NT2/D1 (cell line): ENCODE data around the gene KCNK5.

Source experiments
- DNase-seq: peaks from one replicate; pipeline ENCODE4 v3.0.0-alpha.2; 2011; ENCODE audit warnings: low read depth, low spot score
- H3K27me3 ChIP-seq: 2 replicates; pipeline ENCODE4 v1.6.0; 2011; ENCODE audit warnings: mild to moderate bottlenecking; ENCODE audit not compliant: insufficient read length, insufficient read depth
- H3K36me3 ChIP-seq: 2 replicates; pipeline ENCODE4 v1.6.1; 2011; ENCODE audit warnings: mild to moderate bottlenecking, low read length, mixed read lengths; ENCODE audit not compliant: insufficient read depth, insufficient read length
- H3K4me1 ChIP-seq: 2 replicates; pipeline ENCODE4 v1.5.1; 2011; ENCODE audit not compliant: insufficient read depth, insufficient read length
- H3K4me3 ChIP-seq: 2 replicates; pipeline ENCODE4 v1.5.1; 2011; ENCODE audit warnings: low read depth; ENCODE audit not compliant: insufficient read length
- H3K9ac ChIP-seq: 2 replicates; pipeline ENCODE4 v1.6.0; 2011; ENCODE audit warnings: low read depth; ENCODE audit not compliant: insufficient read length
- H3K9me3 ChIP-seq: 2 replicates; pipeline ENCODE4 v1.5.1; 2011; ENCODE audit warnings: mild to moderate bottlenecking, low read length; ENCODE audit not compliant: insufficient read depth
- SUZ12 ChIP-seq: IDR thresholded peaks from 2 replicates; pipeline ENCODE4 v1.6.1; 2011; ENCODE audit not compliant: insufficient read length, insufficient read depth; ENCODE audit errors: extremely low read depth
- YY1 ChIP-seq: IDR thresholded peaks from 2 replicates; pipeline ENCODE4 v1.6.1; 2011; ENCODE audit not compliant: insufficient read length, insufficient read depth
- ZNF274 ChIP-seq: IDR thresholded peaks from 2 replicates; pipeline ENCODE4 v1.6.1; 2011; ENCODE audit warnings: mild to moderate bottlenecking, low read depth, low read length

The KCNK5 gene

GRCh38 chr6:39228992-39229767 lies at the start of gene KCNK5:
Gene KCNK5, minus strand, starts transcription at chr6:39229475. Its CDS starts 364 bp downstream, at chr6:39229111.
- Histone ChIP-seq H3K4me3 (peak within 1 kb of the TSS; percentile 69), H3K9me3 (no peaks in the 10 kb centered on the region), H3K27me3 (peaks cover 18% of the 10 kb centered on the region), H3K4me1 (peaks cover 3% of the 10 kb centered on the region), H3K36me3 (no peaks in the 10 kb centered on the region), H3K9ac (peak within 1 kb of the TSS; percentile 86)
- DNase-seq, result peak; percentile 82
- TF ChIP-seq ZNF274 (no peak), SUZ12 (no peak), YY1 (no peak)

GRCh38 chr6:39276379-39276995 lies 47.2 kb upstream of the KCNK5 start:
- H3K9ac ChIP-seq, result no peak overlapping the region
- H3K9me3 ChIP-seq, result no peaks in the 10 kb centered on the region
- H3K36me3 ChIP-seq, result no peaks in the 10 kb centered on the region
- TF ChIP-seq YY1 (no peak), ZNF274 (no peak), SUZ12 (no peak)
- peaks cover 2% of the 10 kb centered on the region for H3K4me1 ChIP-seq
- H3K27me3 ChIP-seq, result no peaks in the 10 kb centered on the region
- H3K4me3 ChIP-seq, result no peak overlapping the region
- no peak for DNase-seq

GRCh38 chr6:39274903-39275302 lies 45.6 kb upstream of the KCNK5 start:
- Histone ChIP-seq H3K9me3 (no peaks in the 10 kb centered on the region), H3K36me3 (no peaks in the 10 kb centered on the region), H3K4me1 (peaks cover 2% of the 10 kb centered on the region), H3K27me3 (no peaks in the 10 kb centered on the region), H3K4me3 (no peak overlapping the region), H3K9ac (no peak overlapping the region)
- TF ChIP-seq YY1 (no peak), ZNF274 (no peak), SUZ12 (no peak)
- no peak for DNase-seq

GRCh38 chr6:39274471-39274870 lies 45.2 kb upstream of the KCNK5 start:
- Histone ChIP-seq H3K9ac (no peak overlapping the region), H3K4me3 (no peak overlapping the region), H3K9me3 (no peaks in the 10 kb centered on the region), H3K4me1 (peaks cover 2% of the 10 kb centered on the region), H3K36me3 (no peaks in the 10 kb centered on the region), H3K27me3 (no peaks in the 10 kb centered on the region)
- no peak for DNase-seq
- TF ChIP-seq ZNF274, result no peak
- TF ChIP-seq YY1, result no peak
- TF ChIP-seq SUZ12, result no peak

- no peaks in the 10 kb centered on the region for H3K9me3 ChIP-seq
- peaks cover 6% of the 10 kb centered on the region for H3K4me1 ChIP-seq
- TF ChIP-seq ZNF274, result no peak
- TF ChIP-seq SUZ12, result no peak
- no peak for TF ChIP-seq YY1
- H3K36me3 ChIP-seq, result no peaks in the 10 kb centered on the region
- H3K4me3 ChIP-seq, result no peak overlapping the region
- H3K9ac ChIP-seq, result no peak overlapping the region
- H3K27me3 ChIP-seq, result no peaks in the 10 kb centered on the region
- DNase-seq, result no peak
Measured at GRCh38 chr6:39273406-39273821, 44.1 kb upstream of the KCNK5 start.

GRCh38 chr6:39269961-39270360 lies 40.7 kb upstream of the KCNK5 start:
- Histone ChIP-seq H3K9me3 (no peaks in the 10 kb centered on the region), H3K4me3 (no peak overlapping the region), H3K9ac (no peak overlapping the region), H3K36me3 (no peaks in the 10 kb centered on the region), H3K4me1 (peaks cover 11% of the 10 kb centered on the region), H3K27me3 (no peaks in the 10 kb centered on the region)
- TF ChIP-seq SUZ12, result no peak
- TF ChIP-seq ZNF274, result no peak
- TF ChIP-seq YY1, result no peak
- DNase-seq, result no peak

- TF ChIP-seq ZNF274 (no peak), SUZ12 (no peak), YY1 (no peak)
- H3K9me3 ChIP-seq, result no peaks in the 10 kb centered on the region
- no peak overlapping the region for H3K9ac ChIP-seq
- H3K27me3 ChIP-seq, result no peaks in the 10 kb centered on the region
- H3K4me3 ChIP-seq, result no peak overlapping the region
- no peak for DNase-seq
- H3K4me1 ChIP-seq, result peaks cover 11% of the 10 kb centered on the region
- H3K36me3 ChIP-seq, result no peaks in the 10 kb centered on the region
Measured at GRCh38 chr6:39268721-39269120, 39.4 kb upstream of the KCNK5 start.
